Activated naive CD8-positive, alpha-beta T cell treated with anti-CD3 and anti-CD28 coated beads, Interleukin-2, amount 50 U/mL, for 24 hours (primary cell): ENCODE results near the gene AP1G2.

Source experiments
- ATAC-seq: fragments of 150-1000 bp; cut with Tn5 transposase; one replicate; pipeline ENCODE4 v1.10.0; 2021
- DNase-seq: peaks from one replicate; pipeline ENCODE4 v3.0.0; 2021
- H3K27ac Mint-ChIP-seq: one replicate; pipeline ENCODE4 v1.8.0; 2021; ENCODE audit warnings: mild to moderate bottlenecking, mixed read lengths
- H3K27me3 Mint-ChIP-seq: one replicate; pipeline ENCODE4 v1.8.0; 2021; ENCODE audit warnings: mixed read lengths
- H3K36me3 Mint-ChIP-seq: one replicate; pipeline ENCODE4 v1.8.0; 2021; ENCODE audit warnings: low read depth, mixed read lengths
- H3K4me1 Mint-ChIP-seq: one replicate; pipeline ENCODE4 v1.8.0; 2021; ENCODE audit warnings: mixed read lengths
- H3K4me3 Mint-ChIP-seq: one replicate; pipeline ENCODE4 v1.8.0; 2021; ENCODE audit warnings: mild to moderate bottlenecking, moderate library complexity, mixed read lengths
- H3K9me3 Mint-ChIP-seq: one replicate; pipeline ENCODE4 v1.8.0; 2021; ENCODE audit warnings: mixed read lengths

Gene AP1G2

GRCh38 chr14:23582906-23583760, 15.5 kb upstream of the AP1G2 start:
- Mint-ChIP-seq H3K9me3 (no peaks in the 10 kb centered on the region), H3K27me3 (peaks cover 34% of the 10 kb centered on the region), H3K4me3 (no peak overlapping the region), H3K36me3 (no peaks in the 10 kb centered on the region), H3K27ac (no peak overlapping the region), H3K4me1 (peaks cover 2% of the 10 kb centered on the region)
- DNase-seq (no peak), ATAC-seq (no peak)

- peaks cover 10% of the 10 kb centered on the region for H3K4me1 Mint-ChIP-seq
- no peaks in the 10 kb centered on the region for H3K9me3 Mint-ChIP-seq
- no peak for ATAC-seq
- H3K36me3 Mint-ChIP-seq: no peaks in the 10 kb centered on the region
- no peak for DNase-seq
- no peak overlapping the region for H3K4me3 Mint-ChIP-seq
- peaks cover 44% of the 10 kb centered on the region for H3K27me3 Mint-ChIP-seq
- H3K27ac Mint-ChIP-seq: no peak overlapping the region
Observed at GRCh38 chr14:23580948-23581281, 13.3 kb upstream of the AP1G2 start.

- H3K4me1 Mint-ChIP-seq: peaks cover 10% of the 10 kb centered on the region
- no peak overlapping the region for H3K4me3 Mint-ChIP-seq
- no peaks in the 10 kb centered on the region for H3K9me3 Mint-ChIP-seq
- ATAC-seq (no peak), DNase-seq (no peak)
- H3K27me3 Mint-ChIP-seq: peaks cover 42% of the 10 kb centered on the region
- no peaks in the 10 kb centered on the region for H3K36me3 Mint-ChIP-seq
- no peak overlapping the region for H3K27ac Mint-ChIP-seq
Observed at GRCh38 chr14:23580152-23580926, 12.7 kb upstream of the AP1G2 start.

GRCh38 chr14:23579739-23580138, 12.1 kb upstream of the AP1G2 start:
- Mint-ChIP-seq H3K27ac (no peak overlapping the region), H3K9me3 (no peaks in the 10 kb centered on the region), H3K36me3 (no peaks in the 10 kb centered on the region), H3K4me1 (peaks cover 10% of the 10 kb centered on the region), H3K27me3 (peaks cover 47% of the 10 kb centered on the region), H3K4me3 (no peak overlapping the region)
- ATAC-seq (no peak), DNase-seq (no peak)

GRCh38 chr14:23579311-23579630, 11.7 kb upstream of the AP1G2 start:
- Mint-ChIP-seq H3K27me3 (peaks cover 47% of the 10 kb centered on the region), H3K4me3 (no peak overlapping the region), H3K27ac (no peak overlapping the region), H3K4me1 (peaks cover 10% of the 10 kb centered on the region), H3K36me3 (no peaks in the 10 kb centered on the region), H3K9me3 (no peaks in the 10 kb centered on the region)
- DNase-seq: no peak
- no peak for ATAC-seq

GRCh38 chr14:23578560-23579310, 11.1 kb upstream of the AP1G2 start, which contains the start of gene JPH4:
JPH4 (minus strand) TSS chr14:23578790; CDS start chr14:23577453, 1,337 bp downstream.
- no peak within 1 kb of the TSS for H3K4me3 Mint-ChIP-seq
- H3K9me3 Mint-ChIP-seq: no peaks in the 10 kb centered on the region
- H3K4me1 Mint-ChIP-seq: peaks cover 10% of the 10 kb centered on the region
- DNase-seq (no peak), ATAC-seq (no peak)
- peaks cover 43% of the 10 kb centered on the region for H3K27me3 Mint-ChIP-seq
- no peak within 1 kb of the TSS for H3K27ac Mint-ChIP-seq
- no peaks in the 10 kb centered on the region for H3K36me3 Mint-ChIP-seq

- Mint-ChIP-seq H3K9me3 (no peaks in the 10 kb centered on the region), H3K27ac (no peak overlapping the region), H3K4me1 (peaks cover 10% of the 10 kb centered on the region), H3K4me3 (no peak overlapping the region), H3K27me3 (peaks cover 43% of the 10 kb centered on the region), H3K36me3 (no peaks in the 10 kb centered on the region)
- DNase-seq (no peak), ATAC-seq (no peak)
Observed at GRCh38 chr14:23577710-23578392, 10.3 kb upstream of the AP1G2 start.

GRCh38 chr14:23577004-23577681, 9.6 kb upstream of the AP1G2 start:
- Mint-ChIP-seq H3K27ac (no peak overlapping the region), H3K4me1 (peaks cover 10% of the 10 kb centered on the region), H3K27me3 (peaks cover 50% of the 10 kb centered on the region), H3K9me3 (no peaks in the 10 kb centered on the region), H3K4me3 (peak overlapping the region; percentile 36), H3K36me3 (no peaks in the 10 kb centered on the region)
- DNase-seq (no peak), ATAC-seq (no peak)

- Mint-ChIP-seq H3K4me1 (peaks cover 15% of the 10 kb centered on the region), H3K27me3 (peaks cover 34% of the 10 kb centered on the region)
Observed at GRCh38 chr14:23573384-23574015, 5.9 kb upstream of the AP1G2 start.

GRCh38 chr14:23572836-23573235, 5.2 kb upstream of the AP1G2 start:
- Mint-ChIP-seq H3K27ac (no peak overlapping the region), H3K4me1 (peaks cover 21% of the 10 kb centered on the region), H3K9me3 (no peaks in the 10 kb centered on the region), H3K27me3 (peaks cover 30% of the 10 kb centered on the region), H3K4me3 (no peak overlapping the region), H3K36me3 (no peaks in the 10 kb centered on the region)
- ATAC-seq (no peak), DNase-seq (no peak)

More at GRCh38 chr14:23573384-23574015, 5.9 kb upstream of the AP1G2 start:
- no peaks in the 10 kb centered on the region for H3K36me3 Mint-ChIP-seq
- ATAC-seq (no peak), DNase-seq (no peak)
- H3K9me3 Mint-ChIP-seq: no peaks in the 10 kb centered on the region
- H3K27ac Mint-ChIP-seq: no peak overlapping the region
- no peak overlapping the region for H3K4me3 Mint-ChIP-seq

- DNase-seq (no peak), ATAC-seq (no peak)
- H3K4me1 Mint-ChIP-seq: peaks cover 24% of the 10 kb centered on the region
- H3K4me3 Mint-ChIP-seq: no peak overlapping the region
- no peaks in the 10 kb centered on the region for H3K9me3 Mint-ChIP-seq
- no peak overlapping the region for H3K27ac Mint-ChIP-seq
- H3K36me3 Mint-ChIP-seq: no peaks in the 10 kb centered on the region
- H3K27me3 Mint-ChIP-seq: peaks cover 30% of the 10 kb centered on the region
Observed at GRCh38 chr14:23572524-23572828, 4.9 kb upstream of the AP1G2 start.

GRCh38 chr14:23571701-23572523, 4.3 kb upstream of the AP1G2 start:
- Mint-ChIP-seq H3K27ac (no peak overlapping the region), H3K27me3 (peaks cover 27% of the 10 kb centered on the region), H3K4me1 (peaks cover 28% of the 10 kb centered on the region), H3K4me3 (no peak overlapping the region), H3K36me3 (no peaks in the 10 kb centered on the region), H3K9me3 (no peaks in the 10 kb centered on the region)
- ATAC-seq (no peak), DNase-seq (no peak)
